ENCODE data around the gene SLC5A9.

GRCh38 chr1:48202030-48202752, 20.3 kb upstream of the SLC5A9 start:
- TF ChIP-seq ZNF512B (CRISPR knock-in tag; IDR thresholded peaks at IDR 0.05; ENCODE audit: borderline replicate concordance) (no peak), ATF7-NPFF (CRISPR knock-in tag; IDR thresholded peaks at IDR 0.05; ENCODE audit: low read depth) (no peak), IKZF1 (IDR thresholded peaks at IDR 0.05) (no peak)
